GM12873 (cell line): Measurements from ENCODE around the gene PKDCC.

ENCODE experiments used
- CTCF ChIP-seq: IDR thresholded peaks from 2 replicates; pipeline ENCODE4 v1.5.1; 2012; ENCODE audit warnings: low read depth, mild to moderate bottlenecking, moderate library complexity, low read length, control low read depth; ENCODE audit not compliant: insufficient read depth; ENCODE audit errors: missing control alignments

PKDCC gene

GRCh38 chr2:42107249-42108042 lies 59.6 kb downstream of the PKDCC start:
- TF ChIP-seq CTCF: no peak
